Liver (tissue), 2 donors: ENCODE data around the gene HTD2.

ENCODE experiments used
- FOXA1 ChIP-seq: IDR thresholded peaks from 2 replicates; pipeline ENCODE4 v1.6.1; 2016; ENCODE audit warnings: antibody characterized with exemption
- TF ChIP-seq, protein P1 (sequence below): fragments of 150-350 bp; IDR thresholded peaks from 2 replicates; pipeline ENCODE4 v1.5.1; 2017; ENCODE audit warnings: improper control_type of control experiment, low read depth, low read length; ENCODE audit not compliant: missing input control
- TF ChIP-seq, protein P2 (sequence below): IDR thresholded peaks from 2 replicates; pipeline ENCODE4 v1.6.1; 2016; ENCODE audit warnings: antibody characterized with exemption
- TF ChIP-seq, protein P3 (sequence below): IDR thresholded peaks from 2 replicates; pipeline ENCODE4 v1.6.1; 2016; ENCODE audit warnings: antibody characterized with exemption, mild to moderate bottlenecking
- donor health status: healthy.

DNA sequence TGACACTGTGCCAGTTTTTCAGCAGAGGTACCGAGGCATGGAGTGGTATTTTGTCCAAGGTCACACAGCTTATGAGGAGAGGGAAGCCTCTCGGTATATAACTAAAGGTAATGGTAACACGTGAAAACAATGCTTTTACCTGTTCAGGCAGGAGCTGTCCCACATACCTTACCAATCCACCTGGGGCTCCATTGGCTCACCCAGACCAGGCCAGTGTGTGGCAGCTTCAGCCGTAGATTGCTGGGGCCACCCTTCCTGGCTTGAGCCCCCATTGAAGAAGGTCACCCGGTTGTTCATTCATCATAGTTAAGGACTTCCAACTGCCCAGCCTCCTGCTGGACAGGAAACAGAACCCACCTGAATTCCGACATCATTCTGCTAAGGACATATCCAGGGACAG lies 9.5 kb upstream of the HTD2 start:
- TF ChIP-seq, protein P1, sequence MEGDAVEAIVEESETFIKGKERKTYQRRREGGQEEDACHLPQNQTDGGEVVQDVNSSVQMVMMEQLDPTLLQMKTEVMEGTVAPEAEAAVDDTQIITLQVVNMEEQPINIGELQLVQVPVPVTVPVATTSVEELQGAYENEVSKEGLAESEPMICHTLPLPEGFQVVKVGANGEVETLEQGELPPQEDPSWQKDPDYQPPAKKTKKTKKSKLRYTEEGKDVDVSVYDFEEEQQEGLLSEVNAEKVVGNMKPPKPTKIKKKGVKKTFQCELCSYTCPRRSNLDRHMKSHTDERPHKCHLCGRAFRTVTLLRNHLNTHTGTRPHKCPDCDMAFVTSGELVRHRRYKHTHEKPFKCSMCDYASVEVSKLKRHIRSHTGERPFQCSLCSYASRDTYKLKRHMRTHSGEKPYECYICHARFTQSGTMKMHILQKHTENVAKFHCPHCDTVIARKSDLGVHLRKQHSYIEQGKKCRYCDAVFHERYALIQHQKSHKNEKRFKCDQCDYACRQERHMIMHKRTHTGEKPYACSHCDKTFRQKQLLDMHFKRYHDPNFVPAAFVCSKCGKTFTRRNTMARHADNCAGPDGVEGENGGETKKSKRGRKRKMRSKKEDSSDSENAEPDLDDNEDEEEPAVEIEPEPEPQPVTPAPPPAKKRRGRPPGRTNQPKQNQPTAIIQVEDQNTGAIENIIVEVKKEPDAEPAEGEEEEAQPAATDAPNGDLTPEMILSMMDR = no peak
- TF ChIP-seq, protein P2, sequence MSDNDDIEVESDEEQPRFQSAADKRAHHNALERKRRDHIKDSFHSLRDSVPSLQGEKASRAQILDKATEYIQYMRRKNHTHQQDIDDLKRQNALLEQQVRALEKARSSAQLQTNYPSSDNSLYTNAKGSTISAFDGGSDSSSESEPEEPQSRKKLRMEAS = no peak
- TF ChIP-seq FOXA1 = no peak
- TF ChIP-seq, protein P3, sequence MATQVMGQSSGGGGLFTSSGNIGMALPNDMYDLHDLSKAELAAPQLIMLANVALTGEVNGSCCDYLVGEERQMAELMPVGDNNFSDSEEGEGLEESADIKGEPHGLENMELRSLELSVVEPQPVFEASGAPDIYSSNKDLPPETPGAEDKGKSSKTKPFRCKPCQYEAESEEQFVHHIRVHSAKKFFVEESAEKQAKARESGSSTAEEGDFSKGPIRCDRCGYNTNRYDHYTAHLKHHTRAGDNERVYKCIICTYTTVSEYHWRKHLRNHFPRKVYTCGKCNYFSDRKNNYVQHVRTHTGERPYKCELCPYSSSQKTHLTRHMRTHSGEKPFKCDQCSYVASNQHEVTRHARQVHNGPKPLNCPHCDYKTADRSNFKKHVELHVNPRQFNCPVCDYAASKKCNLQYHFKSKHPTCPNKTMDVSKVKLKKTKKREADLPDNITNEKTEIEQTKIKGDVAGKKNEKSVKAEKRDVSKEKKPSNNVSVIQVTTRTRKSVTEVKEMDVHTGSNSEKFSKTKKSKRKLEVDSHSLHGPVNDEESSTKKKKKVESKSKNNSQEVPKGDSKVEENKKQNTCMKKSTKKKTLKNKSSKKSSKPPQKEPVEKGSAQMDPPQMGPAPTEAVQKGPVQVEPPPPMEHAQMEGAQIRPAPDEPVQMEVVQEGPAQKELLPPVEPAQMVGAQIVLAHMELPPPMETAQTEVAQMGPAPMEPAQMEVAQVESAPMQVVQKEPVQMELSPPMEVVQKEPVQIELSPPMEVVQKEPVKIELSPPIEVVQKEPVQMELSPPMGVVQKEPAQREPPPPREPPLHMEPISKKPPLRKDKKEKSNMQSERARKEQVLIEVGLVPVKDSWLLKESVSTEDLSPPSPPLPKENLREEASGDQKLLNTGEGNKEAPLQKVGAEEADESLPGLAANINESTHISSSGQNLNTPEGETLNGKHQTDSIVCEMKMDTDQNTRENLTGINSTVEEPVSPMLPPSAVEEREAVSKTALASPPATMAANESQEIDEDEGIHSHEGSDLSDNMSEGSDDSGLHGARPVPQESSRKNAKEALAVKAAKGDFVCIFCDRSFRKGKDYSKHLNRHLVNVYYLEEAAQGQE = no peak
